Right lobe of liver (tissue), 6 donors: ENCODE data around the gene PLPPR2. TPM values are rescaled to one million over a fixed set of nuclear protein-coding genes. Genes with fewer than 3 reads are reported as not detected.

Experiments used
- ATAC-seq, 4 donors: fragments of 200-7000 bp; cut with Tn5 transposase; one replicate each; pipeline ENCODE4 v1.9.1; 2020; ENCODE audit warnings: mild to moderate bottlenecking in 4 of 4, moderate library complexity in 4 of 4
- DNase-seq, 3 donors: peaks; one replicate each; pipeline ENCODE4 v3.0.0-alpha.2; 2020
- H3K27ac ChIP-seq, 3 donors: fragments of 200-600 bp; one replicate each; pipeline ENCODE4 v1.8.0; 2022
- H3K27me3 ChIP-seq, 2 donors: fragments of 200-600 bp; one replicate each; pipeline ENCODE4 v1.8.0; 2022
- H3K36me3 ChIP-seq, 4 donors: fragments of 200-600 bp; sonication (generic) in 1 of 4; one replicate each; pipeline versions ENCODE4 v1.5.1 to v1.8.0; 2017 to 2022; ENCODE audit warnings: control low read depth in 1 of 4
- H3K4me1 ChIP-seq, 4 donors: fragments of 200-600 bp; sonication (generic) in 1 of 4; one replicate each; pipeline versions ENCODE4 v1.5.1 to v1.8.0; 2017 to 2022; ENCODE audit warnings: control low read depth in 1 of 4
- H3K4me3 ChIP-seq, 3 donors: fragments of 200-600 bp; one replicate each; pipeline ENCODE4 v1.8.0; 2022
- H3K9me3 ChIP-seq, 4 donors: fragments of 200-600 bp; sonication (generic) in 1 of 4; one replicate each; pipeline versions ENCODE4 v1.5.1 to v1.8.0; 2017 to 2022; ENCODE audit warnings: control low read depth in 1 of 4
- POLR2A ChIP-seq: fragments of 450-650 bp; IDR thresholded peaks from one replicate; pipeline ENCODE4 v1.6.1; 2017; ENCODE audit warnings: antibody characterized with exemption, mild to moderate bottlenecking
- WGBS: methylation state at CpG from one replicate; pipeline ENCODE4 v1.1.6; 2018; ENCODE audit warnings: low coverage, low lambda C conversion rate; ENCODE audit not compliant: insufficient coverage; ENCODE audit errors: missing lambda C conversion rate; 5-methylcytosine and 5-hydroxymethylcytosine counted together
- intact Hi-C, 2 donors: fragments of 100-400 bp; cut with DNase I; formaldehyde crosslinking; loops; one replicate each; pipeline versions ENCODE4 v1.11.2 to v1.14.1; 2022
- total RNA-seq, 6 experiments: library from RNA; depleted of rRNA in 2 of 6; stranded (reverse); fragments of >200 nt in 2 of 6; fragmentation: NEBNext Ultra II Directional in 3 of 6; extraction: Animal tissue kit (Norgen Biotek cat#: 25700) in 3 of 6; gene quantifications; one replicate each; pipeline versions ENCODE4 v1.1.0 to v1.2.4, GENCODE V29; 2016 to 2023
- TF ChIP-seq, protein P1 (sequence below), 4 donors: fragments of 200-600 bp in 3 of 4; fragments of 450-650 bp in 1 of 4; IDR thresholded peaks; one replicate each; pipeline versions ENCODE4 v1.5.1 to v1.8.0; 2016 to 2022; ENCODE audit warnings: antibody characterized with exemption in 4 of 4, mild to moderate bottlenecking in 2 of 4
- donor health status: DM: no; HTN: yes; CAD: no.
- donor health status: DM: no; HTN: no; CAD: no.
- donor health status: DM: no; HTN: no; CAD: no.
- donor health status: DM: no; HTN: yes; CAD: no.
- donor health status: DM: no; HTN: yes; CAD: no.

The PLPPR2 gene
- total RNA-seq, 6 experiments from 2014 or later: 6.7 to 17.5 (median 10.2) TPM

DNA sequence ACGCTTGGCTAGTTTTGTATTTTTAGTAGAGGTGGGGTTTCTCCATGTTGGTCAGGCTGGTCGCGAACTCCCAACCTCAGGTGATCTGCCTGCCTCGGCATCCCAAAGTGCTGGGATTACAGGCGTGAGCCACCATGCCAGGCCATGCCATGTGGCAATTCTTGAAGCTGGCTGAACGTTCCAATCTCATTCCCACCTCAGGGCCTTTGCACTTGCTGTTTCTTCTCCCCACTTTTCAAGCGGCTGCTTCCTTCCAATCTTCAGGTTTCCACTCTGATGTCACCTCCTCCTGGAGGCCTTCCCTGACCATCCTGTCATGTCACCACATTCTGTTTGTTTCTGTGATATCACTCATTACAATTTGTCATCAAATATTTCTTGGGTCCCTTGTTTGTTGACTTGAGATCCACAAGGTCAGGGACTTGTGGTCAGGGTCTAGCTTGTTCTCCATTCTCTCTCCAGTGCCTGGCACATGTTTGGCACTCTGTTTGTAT, 24.7 kb downstream of the PLPPR2 start:
- Histone ChIP-seq H3K9me3 (no peaks in the 10 kb centered on the region), H3K36me3 (no peaks in the 10 kb centered on the region), H3K4me3 (no peak overlapping the region), H3K27ac (no peak overlapping the region), H3K4me1 (peaks cover 0 to 28% (median 11%) of the 10 kb centered on the region in 4 donors), H3K27me3 (no peaks in the 10 kb centered on the region)
- ATAC-seq (no peak), DNase-seq (no peak)
- intact Hi-C loops: loop anchor here in 1 of 2 donors (10.0 kb wide), 1 partner anchor 65 kb away; no protein-coding TSS in a partner anchor
- TF ChIP-seq, protein P1, sequence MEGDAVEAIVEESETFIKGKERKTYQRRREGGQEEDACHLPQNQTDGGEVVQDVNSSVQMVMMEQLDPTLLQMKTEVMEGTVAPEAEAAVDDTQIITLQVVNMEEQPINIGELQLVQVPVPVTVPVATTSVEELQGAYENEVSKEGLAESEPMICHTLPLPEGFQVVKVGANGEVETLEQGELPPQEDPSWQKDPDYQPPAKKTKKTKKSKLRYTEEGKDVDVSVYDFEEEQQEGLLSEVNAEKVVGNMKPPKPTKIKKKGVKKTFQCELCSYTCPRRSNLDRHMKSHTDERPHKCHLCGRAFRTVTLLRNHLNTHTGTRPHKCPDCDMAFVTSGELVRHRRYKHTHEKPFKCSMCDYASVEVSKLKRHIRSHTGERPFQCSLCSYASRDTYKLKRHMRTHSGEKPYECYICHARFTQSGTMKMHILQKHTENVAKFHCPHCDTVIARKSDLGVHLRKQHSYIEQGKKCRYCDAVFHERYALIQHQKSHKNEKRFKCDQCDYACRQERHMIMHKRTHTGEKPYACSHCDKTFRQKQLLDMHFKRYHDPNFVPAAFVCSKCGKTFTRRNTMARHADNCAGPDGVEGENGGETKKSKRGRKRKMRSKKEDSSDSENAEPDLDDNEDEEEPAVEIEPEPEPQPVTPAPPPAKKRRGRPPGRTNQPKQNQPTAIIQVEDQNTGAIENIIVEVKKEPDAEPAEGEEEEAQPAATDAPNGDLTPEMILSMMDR (IDR thresholded peaks at IDR 0.05): no peak
- TF ChIP-seq POLR2A: no peak
- WGBS: 91% methylated on average over 7 of the region's 7 CpGs

DNA sequence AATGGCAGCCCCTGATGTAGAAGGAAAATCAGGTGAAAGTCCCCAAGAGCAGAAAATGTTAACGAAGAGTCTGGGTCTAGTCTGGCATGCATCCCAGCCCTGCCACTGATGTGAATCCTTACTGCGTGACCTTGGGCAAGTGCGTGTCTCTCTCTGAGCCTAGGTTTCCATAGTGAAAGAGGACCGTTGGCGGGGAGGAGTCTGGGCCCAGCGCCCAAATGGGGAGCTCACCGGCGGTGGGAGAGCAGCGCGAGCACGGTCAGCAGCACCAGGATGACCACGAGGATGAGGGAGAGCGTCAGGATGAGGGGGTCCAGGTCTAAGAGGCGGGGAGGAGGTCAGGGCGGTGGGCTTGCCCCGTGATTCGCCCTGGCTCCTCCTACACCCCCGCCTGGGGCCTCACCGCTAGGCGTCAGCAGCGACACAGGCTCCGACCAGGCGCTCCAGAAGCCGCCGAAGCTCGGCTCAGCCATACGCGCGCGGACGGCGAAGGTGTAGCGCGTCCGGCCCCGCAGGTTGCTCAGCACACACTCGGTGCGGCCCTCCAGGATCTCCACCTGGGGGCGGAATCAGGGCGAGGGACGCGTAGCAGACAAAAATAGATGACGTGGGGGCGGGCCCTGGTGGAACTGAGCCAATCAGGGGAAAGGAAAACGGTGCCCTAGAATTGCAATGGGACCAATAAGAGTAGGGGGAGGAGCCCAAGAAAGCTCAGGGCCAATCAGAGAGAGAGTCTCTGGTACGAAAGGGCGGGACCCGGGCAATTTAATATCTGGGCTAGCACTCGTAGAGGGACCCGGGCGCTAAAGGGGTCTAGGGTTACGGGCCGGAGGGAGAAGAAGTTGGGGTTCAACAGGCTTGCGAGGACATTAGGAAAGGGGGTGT, 25.7 kb downstream of the PLPPR2 start:
- TF ChIP-seq, protein P1 (IDR thresholded peaks at IDR 0.05): peak; percentile 79 to 86 (median 84)
- TF ChIP-seq POLR2A: peak; percentile 85
- peak overlapping the region; percentile 60 to 83 (median 73) for H3K27ac ChIP-seq
- H3K9me3 ChIP-seq: no peaks in the 10 kb centered on the region
- no peaks in the 10 kb centered on the region for H3K27me3 ChIP-seq
- ATAC-seq (peak; percentile 68 to 87 (median 84)), DNase-seq (peak; percentile 91 to 95 (median 92))
- WGBS: under 1% methylated on average over 25 of the region's 54 CpGs
- no peaks in the 10 kb centered on the region for H3K36me3 ChIP-seq
- peaks cover 0 to 25% (median 10%) of the 10 kb centered on the region in 4 donors for H3K4me1 ChIP-seq
- H3K4me3 ChIP-seq: peak overlapping the region; percentile 51 to 59 (median 52)
- intact Hi-C loops: loop anchor here in 1 of 2 donors (10.0 kb wide), 1 partner anchor 64 kb away; no protein-coding TSS in a partner anchor

DNA sequence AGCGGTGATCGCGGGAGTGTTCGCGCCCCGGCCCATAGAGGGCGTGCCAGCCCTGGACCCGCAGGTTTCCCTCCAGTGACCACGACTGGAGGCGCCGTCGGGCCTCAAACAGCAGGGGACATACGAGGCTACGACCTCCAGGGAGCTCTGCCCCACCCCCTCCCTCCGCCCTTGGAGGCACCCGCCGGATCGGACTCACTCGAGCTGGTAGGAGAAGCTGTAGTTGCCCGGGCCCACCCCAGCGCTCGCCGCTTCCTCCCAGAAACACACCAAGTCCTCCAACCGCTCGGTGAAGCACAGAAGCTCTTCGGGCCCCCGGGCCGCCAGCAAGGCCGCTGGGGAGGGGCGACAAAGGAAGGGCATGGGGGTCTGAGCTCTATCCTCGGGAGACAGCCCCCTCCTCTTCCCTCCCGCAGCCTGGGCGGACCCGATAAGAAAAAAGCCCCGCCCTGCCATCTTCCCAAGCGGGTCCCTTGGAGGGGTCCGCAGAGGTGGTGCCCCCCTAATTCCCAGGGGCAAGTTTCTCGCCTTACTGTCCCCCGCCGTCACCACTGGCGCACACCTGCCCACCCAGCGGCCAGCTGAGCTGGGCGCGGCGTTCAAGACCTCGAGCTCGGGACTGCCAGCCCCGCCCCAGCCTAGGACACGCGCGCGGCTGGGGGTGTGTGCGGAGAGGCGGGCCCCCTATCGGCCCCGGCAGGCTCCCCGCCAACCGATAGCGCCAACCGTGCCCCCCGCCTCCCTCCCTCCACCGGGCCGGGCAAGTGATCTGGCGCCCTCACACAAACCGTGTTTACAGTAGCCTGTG, 27.9 kb downstream of the PLPPR2 start:
- intact Hi-C loops: loop anchor here in 1 of 2 donors (10.0 kb wide), 1 partner anchor 62 kb away; no protein-coding TSS in a partner anchor
- DNase-seq: peak; percentile 72 to 85 (median 78)

DNA sequence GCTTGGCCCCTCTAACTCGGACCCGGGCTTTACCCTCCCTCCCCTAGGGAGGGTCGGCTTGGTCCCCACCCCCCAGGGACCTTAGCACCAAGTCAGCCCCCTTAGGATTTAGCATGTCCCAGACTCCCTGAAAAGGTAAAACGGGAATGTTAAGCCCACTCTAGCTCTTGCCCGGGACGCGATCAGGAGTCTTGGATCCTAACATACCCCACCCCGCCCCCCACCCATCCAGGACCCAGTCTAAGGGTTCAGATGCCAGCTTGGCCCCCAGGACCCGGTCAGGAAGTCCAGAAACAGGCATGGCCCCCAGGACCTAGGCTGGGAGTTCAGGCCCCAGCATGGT, 28.4 kb downstream of the PLPPR2 start:
- Histone ChIP-seq H3K27me3 (no peaks in the 10 kb centered on the region), H3K27ac (peak overlapping the region; percentile 53 to 72 (median 67)), H3K4me1 (peaks cover 0 to 9% (median 3%) of the 10 kb centered on the region in 4 donors), H3K36me3 (no peaks in the 10 kb centered on the region), H3K9me3 (no peaks in the 10 kb centered on the region), H3K4me3 (peak overlapping the region; percentile 42 to 52 (median 47))
- TF ChIP-seq, protein P1 (IDR thresholded peaks at IDR 0.05): no peak
- no peak for TF ChIP-seq POLR2A
- ATAC-seq: no peak
- no peak for DNase-seq
- intact Hi-C loops: loop anchor here in 1 of 2 donors (10.0 kb wide), 1 partner anchor 61 kb away; no protein-coding TSS in a partner anchor
- WGBS: 7% methylated on average over 7 of the region's 9 CpGs

More for the DNA sequence above, 27.9 kb downstream of the PLPPR2 start:
- TF ChIP-seq POLR2A: no peak
- TF ChIP-seq, protein P1 (IDR thresholded peaks at IDR 0.05): peak; percentile 64 to 81 (median 74)
- 10% methylated on average over 9 of the region's 65 CpGs for WGBS
- H3K4me1 ChIP-seq: peaks cover 0 to 9% (median 3%) of the 10 kb centered on the region in 4 donors
- H3K27me3 ChIP-seq: no peaks in the 10 kb centered on the region
- H3K4me3 ChIP-seq: peak overlapping the region; percentile 42 to 52 (median 47)
- H3K27ac ChIP-seq: peak overlapping the region; percentile 53 to 72 (median 67)
- H3K9me3 ChIP-seq: no peaks in the 10 kb centered on the region
- ATAC-seq: peak; percentile 33 to 47 (median 40)
- no peaks in the 10 kb centered on the region for H3K36me3 ChIP-seq
